GM12801 (cell line): ENCODE results near the gene ADAMTSL2.

Experiments
- CTCF ChIP-seq: IDR thresholded peaks from one replicate; pipeline ENCODE4 v1.5.1; 2011; ENCODE audit warnings: control low read depth; ENCODE audit not compliant: insufficient read length; ENCODE audit errors: extremely low read depth

The ADAMTSL2 gene

GRCh38 chr9:133540698-133541025 lies 6.2 kb downstream of the ADAMTSL2 start:
- no peak for TF ChIP-seq CTCF

GRCh38 chr9:133542002-133542401 lies 7.5 kb downstream of the ADAMTSL2 start:
- TF ChIP-seq CTCF, result no peak

GRCh38 chr9:133543772-133544467 lies 9.4 kb downstream of the ADAMTSL2 start:
- TF ChIP-seq CTCF, result no peak

GRCh38 chr9:133545494-133546286 lies 11.2 kb downstream of the ADAMTSL2 start:
- no peak for TF ChIP-seq CTCF

- TF ChIP-seq CTCF, result no peak
Observed at GRCh38 chr9:133546287-133546680, 11.8 kb downstream of the ADAMTSL2 start.

- no peak for TF ChIP-seq CTCF
Observed at GRCh38 chr9:133547116-133547515, 12.6 kb downstream of the ADAMTSL2 start.

GRCh38 chr9:133551446-133551845 lies 16.9 kb downstream of the ADAMTSL2 start:
- TF ChIP-seq CTCF, result no peak
